Mesenchymal stem cell (in vitro differentiated cells and primary cell): ENCODE data around the gene SH2B3.

Source experiments
- DNase-seq: peaks from one replicate; pipeline ENCODE4 v3.0.0-alpha.2; 2013
- H2AFZ ChIP-seq: one replicate; pipeline ENCODE4 v1.6.1; 2013; ENCODE audit warnings: low read depth, mild to moderate bottlenecking, control low read depth, inconsistent platforms, low read length, moderate library complexity
- H2AK5ac ChIP-seq: 2 replicates; pipeline ENCODE4 v1.6.1; 2013; ENCODE audit warnings: low read length, moderate library complexity, mild to moderate bottlenecking, inconsistent platforms; ENCODE audit not compliant: severe bottlenecking
- H2BK120ac ChIP-seq: one replicate; pipeline ENCODE4 v1.6.1; 2013; ENCODE audit warnings: low read depth, mild to moderate bottlenecking, inconsistent platforms, low read length, moderate library complexity
- H2BK12ac ChIP-seq, 2 experiments: one replicate each; pipeline ENCODE4 v1.6.1; 2013; ENCODE audit warnings: inconsistent platforms in 2 of 2, low read length in 2 of 2, mild to moderate bottlenecking in 2 of 2, moderate library complexity in 2 of 2, control low read depth in 1 of 2
- H2BK15ac ChIP-seq: one replicate; pipeline ENCODE4 v1.6.1; 2013; ENCODE audit warnings: mild to moderate bottlenecking, low read depth, inconsistent platforms; ENCODE audit not compliant: poor library complexity, severe bottlenecking
- H2BK5ac ChIP-seq: 2 replicates; pipeline ENCODE4 v1.6.1; 2013; ENCODE audit warnings: low read depth, mild to moderate bottlenecking, low read length, control low read depth, inconsistent platforms; ENCODE audit not compliant: poor library complexity, severe bottlenecking
- H3K14ac ChIP-seq, 2 experiments: one replicate each; pipeline ENCODE4 v1.6.1; 2013; ENCODE audit warnings: inconsistent platforms in 2 of 2, low read length in 2 of 2, control low read depth in 1 of 2, mild to moderate bottlenecking in 1 of 2, moderate library complexity in 1 of 2
- H3K18ac ChIP-seq, 2 experiments: one replicate each; pipeline ENCODE4 v1.6.1; 2013; ENCODE audit warnings: inconsistent platforms in 2 of 2, low read length in 2 of 2, control low read depth in 1 of 2, low read depth in 1 of 2, mild to moderate bottlenecking in 1 of 2
- H3K23ac ChIP-seq, 2 experiments: one replicate each; pipeline ENCODE4 v1.6.1; 2013; ENCODE audit warnings: inconsistent platforms in 2 of 2, low read length in 2 of 2, mild to moderate bottlenecking in 2 of 2, moderate library complexity in 2 of 2, control low read depth in 1 of 2
- H3K27ac ChIP-seq: 2 replicates; pipeline ENCODE4 v1.5.1; 2013; ENCODE audit warnings: mild to moderate bottlenecking, moderate library complexity, low read length, control low read depth, inconsistent platforms; ENCODE audit not compliant: poor library complexity, severe bottlenecking
- H3K27me3 ChIP-seq, 2 experiments: 2 replicates each; pipeline versions ENCODE4 v1.6.1 to v1.7.0; 2013; ENCODE audit warnings: low read length in 2 of 2, mild to moderate bottlenecking in 2 of 2, moderate library complexity in 2 of 2, control low read depth in 1 of 2, inconsistent platforms in 1 of 2; ENCODE audit not compliant: control insufficient read depth in 1 of 2, insufficient read depth in 1 of 2
- H3K36me3 ChIP-seq, 2 experiments: 2 replicates each; pipeline versions ENCODE4 v1.6.1 to v1.7.0; 2013; ENCODE audit warnings: low read length in 2 of 2, control low read depth in 1 of 2, inconsistent platforms in 1 of 2, low read depth in 1 of 2, mild to moderate bottlenecking in 1 of 2; ENCODE audit not compliant: insufficient read depth in 2 of 2, control insufficient read depth in 1 of 2
- H3K4ac ChIP-seq, 2 experiments: one replicate each; pipeline ENCODE4 v1.6.1; 2013; ENCODE audit warnings: inconsistent platforms in 2 of 2, low read length in 2 of 2, mild to moderate bottlenecking in 2 of 2, moderate library complexity in 2 of 2, control low read depth in 1 of 2, low read depth in 1 of 2
- H3K4me1 ChIP-seq: 2 replicates; pipeline ENCODE4 v1.6.1; 2013; ENCODE audit warnings: low read depth, low read length, control low read depth; ENCODE audit not compliant: control insufficient read depth, insufficient read depth
- H3K4me2 ChIP-seq: 2 replicates; pipeline ENCODE4 v1.6.1; 2013; ENCODE audit warnings: low read length, mild to moderate bottlenecking, inconsistent platforms; ENCODE audit not compliant: poor library complexity, severe bottlenecking
- H3K4me3 ChIP-seq, 2 experiments: 2 replicates each; pipeline versions ENCODE4 v1.5.1 to v1.7.0; 2013; ENCODE audit warnings: low read length in 2 of 2, mild to moderate bottlenecking in 2 of 2, control low read depth in 1 of 2, low read depth in 1 of 2; ENCODE audit not compliant: insufficient read depth in 1 of 2
- H3K79me1 ChIP-seq: replicated peaks from 2 replicates; pipeline ENCODE4 v1.6.1; 2013; ENCODE audit warnings: mild to moderate bottlenecking, control low read depth, low read length, inconsistent platforms; ENCODE audit not compliant: poor library complexity, severe bottlenecking
- H3K9ac ChIP-seq: 2 replicates; pipeline ENCODE4 v1.7.0; 2013; ENCODE audit warnings: mild to moderate bottlenecking, low read length, moderate library complexity
- H3K9me3 ChIP-seq: 2 replicates; pipeline ENCODE4 v1.7.0; 2013; ENCODE audit warnings: mild to moderate bottlenecking, low read length; ENCODE audit not compliant: control insufficient read depth
- H4K8ac ChIP-seq: one replicate; pipeline ENCODE4 v1.6.1; 2013; ENCODE audit warnings: inconsistent platforms, mild to moderate bottlenecking, low read length, moderate library complexity
- H4K91ac ChIP-seq: one replicate; pipeline ENCODE4 v1.6.1; 2013; ENCODE audit warnings: mild to moderate bottlenecking, low read length, inconsistent platforms
- WGBS: methylation state at CpG from one replicate; pipeline ENCODE4 v1.1.7; 2013; ENCODE audit warnings: mixed read lengths; 5-methylcytosine and 5-hydroxymethylcytosine counted together

Gene SH2B3

GRCh38 chr12:111361073-111361716 is 44.5 kb upstream of the SH2B3 start:
- 81% methylated on average over 11 of the region's 13 CpGs for WGBS
- Histone ChIP-seq H3K14ac (no peak overlapping the region), H2BK5ac (no peak overlapping the region), H3K79me1 (peaks cover 18% of the 10 kb centered on the region), H3K4me2 (no peak overlapping the region), H3K9me3 (no peaks in the 10 kb centered on the region), H2BK15ac (no peak overlapping the region), H4K91ac (no peak overlapping the region), H3K9ac (no peak overlapping the region), H3K27ac (no peak overlapping the region), H2AK5ac (no peak overlapping the region), H3K4ac (no peak overlapping the region), H3K23ac (no peak overlapping the region), H3K4me3 (no peak overlapping the region), H2AFZ (no peak overlapping the region), H2BK120ac (no peak overlapping the region), H2BK12ac (no peak overlapping the region), H3K36me3 (peaks cover 23 to 48% of the 10 kb centered on the region in 2 experiments), H3K4me1 (peaks cover 30% of the 10 kb centered on the region), H3K27me3 (peaks cover 0 to 16% of the 10 kb centered on the region in 2 experiments), H3K18ac (no peak overlapping the region), H4K8ac (no peak overlapping the region)
- DNase-seq, result no peak

GRCh38 chr12:111361717-111362576 is 43.8 kb upstream of the SH2B3 start:
- Histone ChIP-seq H2AFZ (no peak overlapping the region), H2AK5ac (no peak overlapping the region), H3K14ac (no peak overlapping the region), H3K27ac (no peak overlapping the region), H4K8ac (no peak overlapping the region), H2BK5ac (no peak overlapping the region), H3K18ac (no peak overlapping the region), H3K4me2 (no peak overlapping the region), H2BK120ac (no peak overlapping the region), H3K23ac (no peak overlapping the region), H4K91ac (no peak overlapping the region), H3K27me3 (peaks cover 0 to 16% of the 10 kb centered on the region in 2 experiments), H3K4me1 (peaks cover 31% of the 10 kb centered on the region), H2BK12ac (no peak overlapping the region), H3K79me1 (peaks cover 18% of the 10 kb centered on the region), H3K4ac (no peak overlapping the region), H3K9me3 (no peaks in the 10 kb centered on the region), H3K4me3 (no peak overlapping the region), H3K9ac (no peak overlapping the region), H3K36me3 (peaks cover 24 to 48% of the 10 kb centered on the region in 2 experiments), H2BK15ac (no peak overlapping the region)
- WGBS, result 90% methylated on average over 18 of the region's 18 CpGs
- no peak for DNase-seq

GRCh38 chr12:111362687-111363475 is 42.8 kb upstream of the SH2B3 start:
- Histone ChIP-seq H3K23ac (no peak overlapping the region), H3K79me1 (peaks cover 26% of the 10 kb centered on the region), H3K9ac (no peak overlapping the region), H3K27me3 (peaks cover 0 to 16% of the 10 kb centered on the region in 2 experiments), H3K4me1 (peaks cover 39% of the 10 kb centered on the region), H3K4me3 (no peak overlapping the region), H3K14ac (peak overlapping the region in 1 of 2 experiments; percentile 24), H3K18ac (no peak overlapping the region), H4K91ac (no peak overlapping the region), H2BK5ac (no peak overlapping the region), H3K4me2 (no peak overlapping the region), H3K36me3 (peaks cover 24 to 48% of the 10 kb centered on the region in 2 experiments), H2BK120ac (no peak overlapping the region), H2BK12ac (no peak overlapping the region), H2BK15ac (no peak overlapping the region), H2AK5ac (peak overlapping the region; percentile 45), H3K9me3 (no peaks in the 10 kb centered on the region), H3K4ac (no peak overlapping the region), H2AFZ (no peak overlapping the region), H4K8ac (no peak overlapping the region), H3K27ac (no peak overlapping the region)
- DNase-seq, result no peak
- 98% methylated on average over 57 of the region's 59 CpGs for WGBS

- H3K4ac ChIP-seq, result no peak overlapping the region
- H3K14ac ChIP-seq, result no peak overlapping the region
- H4K8ac ChIP-seq, result no peak overlapping the region
- H3K4me1 ChIP-seq, result peaks cover 39% of the 10 kb centered on the region
- H2BK12ac ChIP-seq, result no peak overlapping the region
- H3K23ac ChIP-seq, result no peak overlapping the region
- no peak overlapping the region for H2AFZ ChIP-seq
- H3K18ac ChIP-seq, result no peak overlapping the region
- H2BK120ac ChIP-seq, result no peak overlapping the region
- H2BK5ac ChIP-seq, result no peak overlapping the region
- peaks cover 24 to 48% of the 10 kb centered on the region in 2 experiments for H3K36me3 ChIP-seq
- no peak overlapping the region for H4K91ac ChIP-seq
- WGBS, result 84% methylated on average over 3 of the region's 3 CpGs
- H3K27me3 ChIP-seq, result peaks cover 0 to 16% of the 10 kb centered on the region in 2 experiments
- H2BK15ac ChIP-seq, result no peak overlapping the region
- H3K4me3 ChIP-seq, result no peak overlapping the region
- no peaks in the 10 kb centered on the region for H3K9me3 ChIP-seq
- H3K9ac ChIP-seq, result no peak overlapping the region
- peaks cover 30% of the 10 kb centered on the region for H3K79me1 ChIP-seq
- peak; percentile 5 for DNase-seq
- no peak overlapping the region for H3K27ac ChIP-seq
- no peak overlapping the region for H3K4me2 ChIP-seq
- H2AK5ac ChIP-seq, result no peak overlapping the region
These were observed 42.1 kb upstream of the SH2B3 start for GRCh38 chr12:111363578-111363977.
